ENCODE measurements around the gene CEP164.

DNA sequence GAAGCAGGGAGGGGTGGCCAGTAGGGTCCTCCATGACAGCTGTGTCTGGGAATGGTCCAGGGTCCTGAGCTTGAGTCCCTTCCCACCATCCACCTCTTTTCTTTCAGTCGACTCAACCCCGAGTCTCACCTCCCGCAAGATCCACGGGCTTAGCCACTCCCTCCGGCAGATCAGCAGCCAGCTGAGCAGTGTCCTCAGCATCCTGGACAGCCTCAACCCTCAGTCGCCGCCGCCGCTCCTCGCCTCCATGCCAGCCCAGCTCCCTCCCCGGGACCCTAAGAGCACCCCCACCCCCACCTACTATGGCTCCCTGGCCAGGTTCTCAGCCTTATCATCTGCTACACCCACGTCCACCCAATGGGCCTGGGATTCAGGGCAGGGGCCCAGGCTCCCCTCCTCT lies 81.9 kb downstream of the CEP164 start:
- TF ChIP-seq POLR2AphosphoS5 (IDR thresholded peaks at IDR 0.05) (no peak), POLR2A (IDR thresholded peaks at IDR 0.05) (no peak), EP300 (IDR thresholded peaks at IDR 0.05; ENCODE audit: low read depth) (no peak)
- TF ChIP-seq, protein P1, sequence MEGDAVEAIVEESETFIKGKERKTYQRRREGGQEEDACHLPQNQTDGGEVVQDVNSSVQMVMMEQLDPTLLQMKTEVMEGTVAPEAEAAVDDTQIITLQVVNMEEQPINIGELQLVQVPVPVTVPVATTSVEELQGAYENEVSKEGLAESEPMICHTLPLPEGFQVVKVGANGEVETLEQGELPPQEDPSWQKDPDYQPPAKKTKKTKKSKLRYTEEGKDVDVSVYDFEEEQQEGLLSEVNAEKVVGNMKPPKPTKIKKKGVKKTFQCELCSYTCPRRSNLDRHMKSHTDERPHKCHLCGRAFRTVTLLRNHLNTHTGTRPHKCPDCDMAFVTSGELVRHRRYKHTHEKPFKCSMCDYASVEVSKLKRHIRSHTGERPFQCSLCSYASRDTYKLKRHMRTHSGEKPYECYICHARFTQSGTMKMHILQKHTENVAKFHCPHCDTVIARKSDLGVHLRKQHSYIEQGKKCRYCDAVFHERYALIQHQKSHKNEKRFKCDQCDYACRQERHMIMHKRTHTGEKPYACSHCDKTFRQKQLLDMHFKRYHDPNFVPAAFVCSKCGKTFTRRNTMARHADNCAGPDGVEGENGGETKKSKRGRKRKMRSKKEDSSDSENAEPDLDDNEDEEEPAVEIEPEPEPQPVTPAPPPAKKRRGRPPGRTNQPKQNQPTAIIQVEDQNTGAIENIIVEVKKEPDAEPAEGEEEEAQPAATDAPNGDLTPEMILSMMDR (IDR thresholded peaks at IDR 0.05), result no peak

Data from transverse colon (tissue), 4 donors.